OCI-LY3 (cell line): ENCODE results near the gene DOCK4.

Source experiments
- H2AFZ ChIP-seq: fragments of 200-600, 300-600 bp; shearing (Covaris generic); 2 replicates; pipeline ENCODE4 v1.6.0; 2014; ENCODE audit warnings: antibody characterized with exemption, low read depth, low read length
- H3K27ac ChIP-seq: fragments of 200-600, 300-600 bp; sonication (generic); 2 replicates; pipeline ENCODE4 v1.5.1; 2014; ENCODE audit warnings: mild to moderate bottlenecking, low read length, moderate library complexity, mixed read lengths
- H3K27me3 ChIP-seq: fragments of 200-600, 300-600 bp; sonication (generic); 2 replicates; pipeline ENCODE4 v1.6.1; 2014; ENCODE audit warnings: low read depth, low read length, mixed read lengths
- H3K36me3 ChIP-seq: fragments of 200-600, 300-600 bp; sonication (generic); replicated peaks from 2 replicates; pipeline ENCODE3; 2014; ENCODE audit warnings: low read depth, low read length, mixed read lengths
- H3K4me1 ChIP-seq: fragments of 300-600, 200-600 bp; sonication (generic); 2 replicates; pipeline ENCODE4 v1.6.1; 2014; ENCODE audit warnings: low read length, mixed read lengths
- H3K4me2 ChIP-seq: fragments of 200-600, 300-600 bp; sonication (generic); 2 replicates; pipeline ENCODE4 v1.6.1; 2014; ENCODE audit warnings: low read length, mixed read lengths
- H3K4me3 ChIP-seq: fragments of 300-600, 200-600 bp; sonication (generic); 2 replicates; pipeline ENCODE4 v1.5.1; 2014; ENCODE audit warnings: antibody characterized with exemption, mild to moderate bottlenecking, low read length, moderate library complexity
- H3K79me2 ChIP-seq: fragments of 300-600, 200-600 bp; shearing (Covaris generic); 2 replicates; pipeline ENCODE4 v1.6.1; 2014; ENCODE audit warnings: mild to moderate bottlenecking, low read length, mixed read lengths
- H3K9ac ChIP-seq: fragments of 300-600, 200-600 bp; shearing (Covaris generic); 2 replicates; pipeline ENCODE4 v1.6.0; 2014; ENCODE audit warnings: mild to moderate bottlenecking, low read length, moderate library complexity
- H3K9me3 ChIP-seq: fragments of 200-600, 300-600 bp; shearing (Covaris generic); 2 replicates; pipeline ENCODE4 v1.6.1; 2014; ENCODE audit warnings: low read length, mixed read lengths; ENCODE audit not compliant: insufficient read depth
- H4K20me1 ChIP-seq: fragments of 200-600, 300-600 bp; sonication (generic); 2 replicates; pipeline ENCODE4 v1.6.1; 2016; ENCODE audit warnings: low read length, mixed read lengths; ENCODE audit not compliant: insufficient read depth
- CTCF ChIP-seq: fragments of 200-600, 300-600 bp; sonication (generic); IDR thresholded peaks from 2 replicates; pipeline ENCODE4 v1.5.1; 2014; ENCODE audit warnings: antibody characterized with exemption, low read length, low read depth
- EZH2phosphoT487 ChIP-seq: fragments of 200-600 bp; shearing (Covaris generic); IDR thresholded peaks from 2 replicates; pipeline ENCODE4 v1.6.1; 2018; ENCODE audit warnings: antibody characterized with exemption, mixed run types, low read depth

Gene DOCK4

DNA sequence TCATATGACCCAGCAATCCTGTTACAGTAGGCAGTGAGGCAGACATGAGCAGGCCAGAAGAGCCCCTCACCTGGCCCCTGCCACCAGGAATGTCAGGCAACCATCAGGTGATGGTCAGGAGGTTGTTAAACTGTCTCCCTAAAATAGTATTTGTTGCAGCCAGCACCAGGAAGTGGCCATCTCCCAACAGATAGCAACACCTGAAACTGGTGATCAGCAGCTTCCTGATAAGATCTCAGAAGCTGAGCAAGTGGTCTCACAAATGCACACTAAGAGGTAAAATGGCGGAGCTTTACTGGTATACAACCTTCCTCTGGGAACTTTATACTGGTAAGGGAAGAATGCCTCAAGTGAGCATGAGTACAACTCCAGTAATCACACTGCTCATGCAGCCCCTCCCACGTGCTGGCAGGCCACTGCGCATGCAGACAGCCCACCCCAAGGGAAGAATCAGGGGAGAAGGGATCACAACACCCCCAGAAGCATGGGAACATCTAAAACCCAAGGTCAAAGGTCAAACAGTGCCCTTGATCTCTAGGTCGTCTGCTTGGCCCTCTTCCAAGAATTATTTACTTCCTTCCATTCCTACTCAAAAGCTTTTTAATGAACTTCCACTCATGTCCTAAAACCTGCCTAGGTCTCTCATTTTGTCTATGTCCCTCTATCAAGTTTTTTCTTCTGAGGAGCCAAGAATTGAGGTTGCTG is 133.5 kb downstream of the DOCK4 start:
- Histone ChIP-seq H3K9ac (no peak overlapping the region), H3K4me2 (no peak overlapping the region), H3K27ac (no peak overlapping the region)

GRCh38 chr7:112071856-112072255 is 134.3 kb downstream of the DOCK4 start:
- Histone ChIP-seq H3K27ac (no peak overlapping the region), H3K4me1 (no peaks in the 10 kb centered on the region), H3K79me2 (no peaks in the 10 kb centered on the region), H4K20me1 (no peaks in the 10 kb centered on the region), H3K9ac (no peak overlapping the region), H3K9me3 (no peaks in the 10 kb centered on the region), H3K4me3 (no peak overlapping the region), H3K4me2 (no peak overlapping the region), H3K27me3 (no peaks in the 10 kb centered on the region), H3K36me3 (no peaks in the 10 kb centered on the region), H2AFZ (no peak overlapping the region)
- TF ChIP-seq EZH2phosphoT487 (no peak), CTCF (no peak)

More for the DNA sequence above, 133.5 kb downstream of the DOCK4 start:
- Histone ChIP-seq H3K36me3 (no peaks in the 10 kb centered on the region), H2AFZ (no peak overlapping the region), H3K4me3 (no peak overlapping the region), H3K27me3 (no peaks in the 10 kb centered on the region), H3K4me1 (no peaks in the 10 kb centered on the region), H3K9me3 (no peaks in the 10 kb centered on the region), H3K79me2 (no peaks in the 10 kb centered on the region), H4K20me1 (no peaks in the 10 kb centered on the region)
- TF ChIP-seq EZH2phosphoT487 = no peak
- no peak for TF ChIP-seq CTCF

GRCh38 chr7:112070674-112071256 is 135.4 kb downstream of the DOCK4 start:
- no peak for TF ChIP-seq EZH2phosphoT487
- TF ChIP-seq CTCF = no peak
- no peak overlapping the region for H2AFZ ChIP-seq
- H3K27ac ChIP-seq = no peak overlapping the region
- no peak overlapping the region for H3K4me3 ChIP-seq
- no peaks in the 10 kb centered on the region for H3K79me2 ChIP-seq
- H3K27me3 ChIP-seq = no peaks in the 10 kb centered on the region
- H3K4me2 ChIP-seq = no peak overlapping the region
- H4K20me1 ChIP-seq = no peaks in the 10 kb centered on the region
- no peaks in the 10 kb centered on the region for H3K9me3 ChIP-seq
- no peak overlapping the region for H3K9ac ChIP-seq
- no peaks in the 10 kb centered on the region for H3K36me3 ChIP-seq
- no peaks in the 10 kb centered on the region for H3K4me1 ChIP-seq

DNA sequence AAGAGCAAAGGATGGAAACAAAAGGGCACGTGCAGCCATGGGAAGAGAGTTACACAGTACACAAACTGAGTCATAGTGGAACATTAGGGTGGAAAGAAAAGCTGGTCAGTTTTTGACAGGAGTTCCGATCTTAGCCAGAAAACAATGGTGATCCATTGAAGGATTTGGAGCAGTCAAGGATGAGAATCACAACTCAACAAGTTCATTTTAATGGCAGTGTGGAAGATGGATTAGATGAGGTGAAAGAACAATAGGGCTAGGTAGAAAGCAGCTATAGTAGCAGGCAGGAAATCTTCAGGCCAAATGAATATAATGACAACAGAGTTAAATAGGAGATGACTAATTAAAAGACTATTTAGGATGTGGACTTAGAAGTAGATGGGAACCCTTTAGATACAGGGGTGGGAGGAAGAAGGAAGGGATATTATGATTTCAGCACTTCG is 136.3 kb downstream of the DOCK4 start:
- H4K20me1 ChIP-seq = no peaks in the 10 kb centered on the region
- H3K9ac ChIP-seq = no peak overlapping the region
- no peaks in the 10 kb centered on the region for H3K27me3 ChIP-seq
- H3K79me2 ChIP-seq = no peaks in the 10 kb centered on the region
- H2AFZ ChIP-seq = no peak overlapping the region
- H3K4me1 ChIP-seq = no peaks in the 10 kb centered on the region
- no peak overlapping the region for H3K4me2 ChIP-seq
- H3K9me3 ChIP-seq = no peaks in the 10 kb centered on the region
- no peaks in the 10 kb centered on the region for H3K36me3 ChIP-seq
- H3K4me3 ChIP-seq = no peak overlapping the region
- no peak for TF ChIP-seq CTCF
- no peak for TF ChIP-seq EZH2phosphoT487
- no peak overlapping the region for H3K27ac ChIP-seq
